ENCODE measurements around the gene RCAN3.
A peak's percentile ranks its signal among the peaks of the same experiment; 100 is the strongest.

DNA sequence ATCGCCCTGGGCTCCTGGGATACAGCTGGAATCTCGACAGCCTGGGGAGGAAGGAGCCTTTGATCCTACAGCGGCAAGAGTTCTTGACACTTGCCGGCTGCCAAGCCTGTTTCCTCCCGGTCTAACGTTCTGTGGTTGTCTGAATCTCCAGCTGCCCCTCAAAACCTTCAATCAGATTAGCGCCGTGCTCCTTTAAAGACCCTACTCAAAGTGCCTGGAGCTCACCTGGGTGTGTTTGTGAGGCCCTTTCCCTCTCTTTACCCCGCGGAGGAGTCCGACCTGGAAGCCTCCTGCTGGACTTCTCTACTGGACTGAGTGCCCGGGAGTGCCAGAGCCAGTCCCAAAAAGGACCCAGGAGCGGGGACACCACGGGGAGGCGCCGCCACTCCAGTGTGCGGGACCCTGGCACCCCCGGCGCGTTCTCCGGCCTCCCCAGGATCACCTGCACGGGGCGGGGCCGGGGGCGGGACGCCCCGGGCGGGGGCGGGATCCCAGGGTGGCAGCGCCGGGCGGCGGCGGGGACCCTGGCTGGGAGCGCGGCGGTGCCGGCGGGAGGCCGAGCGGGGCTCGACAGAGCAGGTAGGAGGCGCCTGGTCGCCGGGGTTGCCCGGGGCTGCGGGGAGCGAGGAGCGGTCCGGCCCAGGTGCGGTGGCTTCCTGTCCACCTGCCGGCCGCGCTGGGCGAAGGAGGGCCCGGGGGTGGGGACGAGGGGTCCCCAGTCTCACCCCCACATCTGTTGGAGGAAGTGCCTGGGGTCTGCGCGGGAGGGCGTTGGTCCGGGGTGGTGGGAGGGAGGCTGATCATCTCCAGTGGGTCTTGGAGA, 53.2 kb downstream of the RCAN3 start, which contains the start of gene NCMAP:
- TF ChIP-seq EZH2 (IDR thresholded peaks at IDR 0.05; ENCODE audit: low read length, unreplicated experiment): no peak
- TF ChIP-seq, protein P1, sequence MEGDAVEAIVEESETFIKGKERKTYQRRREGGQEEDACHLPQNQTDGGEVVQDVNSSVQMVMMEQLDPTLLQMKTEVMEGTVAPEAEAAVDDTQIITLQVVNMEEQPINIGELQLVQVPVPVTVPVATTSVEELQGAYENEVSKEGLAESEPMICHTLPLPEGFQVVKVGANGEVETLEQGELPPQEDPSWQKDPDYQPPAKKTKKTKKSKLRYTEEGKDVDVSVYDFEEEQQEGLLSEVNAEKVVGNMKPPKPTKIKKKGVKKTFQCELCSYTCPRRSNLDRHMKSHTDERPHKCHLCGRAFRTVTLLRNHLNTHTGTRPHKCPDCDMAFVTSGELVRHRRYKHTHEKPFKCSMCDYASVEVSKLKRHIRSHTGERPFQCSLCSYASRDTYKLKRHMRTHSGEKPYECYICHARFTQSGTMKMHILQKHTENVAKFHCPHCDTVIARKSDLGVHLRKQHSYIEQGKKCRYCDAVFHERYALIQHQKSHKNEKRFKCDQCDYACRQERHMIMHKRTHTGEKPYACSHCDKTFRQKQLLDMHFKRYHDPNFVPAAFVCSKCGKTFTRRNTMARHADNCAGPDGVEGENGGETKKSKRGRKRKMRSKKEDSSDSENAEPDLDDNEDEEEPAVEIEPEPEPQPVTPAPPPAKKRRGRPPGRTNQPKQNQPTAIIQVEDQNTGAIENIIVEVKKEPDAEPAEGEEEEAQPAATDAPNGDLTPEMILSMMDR (conservative IDR thresholded peaks at IDR 0.05; ENCODE audit: low read depth, low read length): 0 out of 2 replicates have a peak, but pooled peaks have one; percentile 17

Measured in PC-3 (cell line).